Effector memory CD8-positive, alpha-beta T cell (primary cell): ENCODE measurements around the gene FBXL14.
"Not testable (repeated sequence)": the region's sequence is repeated elsewhere in the genome, so short reads cannot be mapped to it uniquely, and the experiment has no call there.

Experiments used
- ATAC-seq: fragments of 150-1000 bp; cut with Tn5 transposase; replicated peaks from 2 replicates; pipeline ENCODE4 v1.10.0; 2021; ENCODE audit warnings: mild to moderate bottlenecking, moderate library complexity
- DNase-seq, 3 experiments: peaks; one replicate each; pipeline ENCODE4 v3.0.0; 2021
- H3K27ac Mint-ChIP-seq, 2 donors: one replicate each; pipeline ENCODE4 v1.8.0; 2022; ENCODE audit warnings: mild to moderate bottlenecking in 2 of 2, mixed read lengths in 2 of 2, moderate library complexity in 2 of 2
- H3K27me3 Mint-ChIP-seq, 2 donors: one replicate each; pipeline ENCODE4 v1.8.0; 2022; ENCODE audit warnings: mixed read lengths in 2 of 2
- H3K36me3 Mint-ChIP-seq: one replicate; pipeline ENCODE4 v1.8.0; 2022; ENCODE audit warnings: mild to moderate bottlenecking, moderate library complexity, mixed read lengths; ENCODE audit not compliant: insufficient read depth
- H3K4me1 Mint-ChIP-seq, 2 donors: one replicate each; pipeline ENCODE4 v1.8.0; 2022; ENCODE audit warnings: low read depth in 2 of 2, mixed read lengths in 2 of 2
- H3K4me3 Mint-ChIP-seq, 2 donors: one replicate each; pipeline ENCODE4 v1.8.0; 2022; ENCODE audit warnings: mild to moderate bottlenecking in 2 of 2, mixed read lengths in 2 of 2, moderate library complexity in 2 of 2
- H3K9me3 Mint-ChIP-seq, 2 donors: one replicate each; pipeline ENCODE4 v1.8.0; 2022; ENCODE audit warnings: mixed read lengths in 2 of 2

FBXL14 gene

GRCh38 chr12:1564067-1564466, 30.3 kb downstream of the FBXL14 start:
- ATAC-seq (no peak), DNase-seq (no peak)
- no peaks in the 10 kb centered on the region for H3K36me3 Mint-ChIP-seq
- H3K4me1 Mint-ChIP-seq: no peaks in the 10 kb centered on the region
- no peak overlapping the region for H3K27ac Mint-ChIP-seq
- no peak overlapping the region for H3K4me3 Mint-ChIP-seq
- no peaks in the 10 kb centered on the region for H3K9me3 Mint-ChIP-seq
- H3K27me3 Mint-ChIP-seq: peaks cover 0 to 6% of the 10 kb centered on the region in 2 donors

DNA sequence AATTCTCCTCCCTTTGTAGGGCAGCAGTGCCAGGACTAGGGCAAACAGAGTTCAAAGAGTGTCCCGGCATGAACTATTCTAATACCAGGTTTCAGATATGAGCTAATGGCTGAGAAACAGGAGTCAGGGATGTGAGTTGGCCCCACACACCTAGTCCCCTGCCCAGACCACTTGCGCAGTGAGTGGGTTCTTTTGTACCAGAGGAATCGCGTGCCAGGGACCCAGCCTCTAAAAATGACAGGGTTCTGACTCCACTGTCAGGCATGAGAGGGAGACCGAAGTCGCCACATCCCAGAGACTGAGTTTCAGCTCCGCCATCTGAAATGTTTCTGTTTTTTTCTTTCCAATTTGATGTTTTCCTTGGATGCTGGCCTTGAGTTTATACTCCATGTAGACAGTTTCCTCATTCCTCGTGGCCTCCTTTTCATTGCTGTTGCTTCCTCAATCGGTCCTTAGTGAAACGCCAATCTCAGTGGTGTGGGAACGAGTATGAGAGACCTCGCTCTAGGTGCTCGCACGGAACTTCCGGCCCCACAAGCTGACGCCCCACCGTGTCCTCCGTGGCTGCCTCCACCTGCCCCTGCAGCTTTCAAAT, 31.5 kb downstream of the FBXL14 start:
- DNase-seq (no peak), ATAC-seq (no peak)
- Mint-ChIP-seq H3K27me3 (peaks cover 0 to 6% of the 10 kb centered on the region in 2 donors), H3K9me3 (no peaks in the 10 kb centered on the region), H3K36me3 (no peaks in the 10 kb centered on the region), H3K4me1 (no peaks in the 10 kb centered on the region), H3K27ac (peak overlapping the region in 1 of 2 donors; percentile 55), H3K4me3 (no peak overlapping the region)

DNA sequence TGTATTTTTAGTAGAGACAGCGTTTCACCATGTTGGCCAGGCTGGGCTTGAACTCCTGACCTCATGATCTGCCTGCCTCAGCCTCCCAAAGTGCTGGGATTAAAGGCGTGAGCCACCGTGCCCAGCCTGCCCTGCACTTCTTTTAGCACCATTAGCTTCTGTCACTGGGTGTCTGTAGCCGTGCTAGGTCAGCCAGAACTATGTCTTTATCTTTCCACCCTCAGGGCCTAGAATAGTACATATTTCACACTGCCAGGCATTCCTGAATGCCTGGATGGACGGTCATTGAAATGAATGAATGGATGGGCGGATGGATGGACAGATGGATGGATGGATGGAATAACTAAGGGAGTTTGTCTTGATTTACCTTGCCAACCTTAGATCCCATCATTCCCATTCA, 33.7 kb downstream of the FBXL14 start:
- ATAC-seq (no peak), DNase-seq (no peak)
- H3K27me3 Mint-ChIP-seq: peaks cover 0 to 6% of the 10 kb centered on the region in 2 donors
- H3K27ac Mint-ChIP-seq: no peak overlapping the region
- no peaks in the 10 kb centered on the region for H3K9me3 Mint-ChIP-seq
- H3K36me3 Mint-ChIP-seq: no peaks in the 10 kb centered on the region
- H3K4me3 Mint-ChIP-seq: no peak overlapping the region
- no peaks in the 10 kb centered on the region for H3K4me1 Mint-ChIP-seq

GRCh38 chr12:1559676-1560091, 34.7 kb downstream of the FBXL14 start:
- Mint-ChIP-seq H3K9me3 (no peaks in the 10 kb centered on the region), H3K4me3 (no peak overlapping the region), H3K4me1 (no peaks in the 10 kb centered on the region), H3K27me3 (peaks cover 0 to 6% of the 10 kb centered on the region in 2 donors), H3K36me3 (no peaks in the 10 kb centered on the region), H3K27ac (no peak overlapping the region)
- DNase-seq (no peak), ATAC-seq (no peak)

- not testable (repeated sequence) for ATAC-seq, H3K4me3 Mint-ChIP-seq, H3K9me3 Mint-ChIP-seq, DNase-seq, H3K36me3 Mint-ChIP-seq, H3K27ac Mint-ChIP-seq, H3K4me1 Mint-ChIP-seq
- H3K27me3 Mint-ChIP-seq: peaks cover 12 to 17% of the 10 kb centered on the region in 2 donors
Measured at GRCh38 chr12:1558108-1558507, 36.3 kb downstream of the FBXL14 start.

GRCh38 chr12:1553987-1554982, 40.1 kb downstream of the FBXL14 start:
- H3K9me3 Mint-ChIP-seq: no peaks in the 10 kb centered on the region
- H3K27me3 Mint-ChIP-seq: peaks cover 12% of the 10 kb centered on the region in 2 donors
- peaks cover 4% of the 10 kb centered on the region for H3K36me3 Mint-ChIP-seq
- H3K4me3 Mint-ChIP-seq: no peak overlapping the region
- DNase-seq (no peak), ATAC-seq (no peak)
- H3K4me1 Mint-ChIP-seq: no peaks in the 10 kb centered on the region
- H3K27ac Mint-ChIP-seq: no peak overlapping the region

DNA sequence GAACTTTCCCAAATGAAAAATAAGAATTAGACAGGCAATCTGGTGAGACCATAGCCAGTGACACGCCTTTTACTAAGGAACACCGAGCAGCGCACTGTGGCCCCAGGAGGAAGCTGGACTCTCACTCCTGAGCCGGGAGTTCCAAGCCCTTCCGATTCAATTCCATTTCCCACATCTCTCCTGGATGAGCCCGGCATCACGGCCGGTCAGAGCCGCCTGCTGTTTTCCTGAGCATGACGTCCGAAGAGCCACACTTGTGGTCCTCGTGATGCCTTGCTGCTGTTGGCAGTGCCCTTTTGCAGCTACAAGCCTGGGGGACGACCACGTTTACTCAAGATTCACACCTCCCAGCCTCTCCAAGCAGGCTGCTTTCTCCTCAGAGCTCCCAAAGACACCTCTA, 40.8 kb downstream of the FBXL14 start:
- ATAC-seq: no peak
- Mint-ChIP-seq H3K9me3 (no peaks in the 10 kb centered on the region), H3K27me3 (peaks cover 12 to 15% of the 10 kb centered on the region in 2 donors), H3K4me3 (no peak overlapping the region), H3K27ac (no peak overlapping the region), H3K4me1 (no peaks in the 10 kb centered on the region), H3K36me3 (peaks cover 4% of the 10 kb centered on the region)
- DNase-seq: no peak

DNA sequence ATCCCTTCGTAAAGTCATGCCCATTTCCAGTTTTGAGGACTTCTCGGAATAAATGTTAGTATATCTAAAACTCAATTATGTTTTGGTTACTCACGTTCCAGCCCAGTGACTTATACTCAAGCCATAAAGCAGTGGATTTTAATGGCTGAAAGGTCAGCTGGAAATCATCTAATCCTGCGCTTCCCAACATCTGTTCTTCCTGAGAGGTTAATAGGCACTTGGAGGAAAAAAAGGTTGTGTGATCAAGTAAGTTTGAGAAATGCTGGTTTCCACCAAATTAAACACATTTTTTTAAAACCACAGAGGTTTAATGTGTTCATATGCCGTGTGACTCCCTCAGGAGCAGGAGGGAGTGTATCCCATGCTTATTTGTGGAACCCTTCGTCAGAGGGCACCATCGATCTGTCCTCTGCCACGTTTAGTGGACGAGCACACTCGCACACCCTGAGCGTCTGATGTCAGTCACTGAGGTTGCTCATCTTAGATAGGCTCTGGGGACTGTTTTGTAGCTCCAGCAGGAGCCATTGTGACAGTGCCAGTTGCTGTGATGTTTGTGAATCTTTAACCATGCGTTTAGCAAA, 41.4 kb downstream of the FBXL14 start:
- peaks cover 12 to 19% of the 10 kb centered on the region in 2 donors for H3K27me3 Mint-ChIP-seq
- H3K4me1 Mint-ChIP-seq: no peaks in the 10 kb centered on the region
- no peaks in the 10 kb centered on the region for H3K9me3 Mint-ChIP-seq
- no peak for DNase-seq
- no peak for ATAC-seq
- no peak overlapping the region for H3K4me3 Mint-ChIP-seq
- H3K27ac Mint-ChIP-seq: peak overlapping the region in 1 of 2 donors; percentile 28
- H3K36me3 Mint-ChIP-seq: peaks cover 4% of the 10 kb centered on the region

GRCh38 chr12:1552171-1552570, 42.2 kb downstream of the FBXL14 start:
- no peak for DNase-seq
- Mint-ChIP-seq H3K36me3 (peaks cover 4% of the 10 kb centered on the region), H3K4me1 (no peaks in the 10 kb centered on the region), H3K4me3 (no peak overlapping the region), H3K27ac (no peak overlapping the region), H3K27me3 (peaks cover 12 to 24% of the 10 kb centered on the region in 2 donors), H3K9me3 (no peaks in the 10 kb centered on the region)
- no peak for ATAC-seq

GRCh38 chr12:1551496-1551895, 42.9 kb downstream of the FBXL14 start:
- peaks cover 4% of the 10 kb centered on the region for H3K36me3 Mint-ChIP-seq
- DNase-seq (no peak), ATAC-seq (no peak)
- H3K27me3 Mint-ChIP-seq: peaks cover 12 to 30% of the 10 kb centered on the region in 2 donors
- H3K4me1 Mint-ChIP-seq: no peaks in the 10 kb centered on the region
- no peak overlapping the region for H3K4me3 Mint-ChIP-seq
- H3K9me3 Mint-ChIP-seq: no peaks in the 10 kb centered on the region
- H3K27ac Mint-ChIP-seq: no peak overlapping the region

DNA sequence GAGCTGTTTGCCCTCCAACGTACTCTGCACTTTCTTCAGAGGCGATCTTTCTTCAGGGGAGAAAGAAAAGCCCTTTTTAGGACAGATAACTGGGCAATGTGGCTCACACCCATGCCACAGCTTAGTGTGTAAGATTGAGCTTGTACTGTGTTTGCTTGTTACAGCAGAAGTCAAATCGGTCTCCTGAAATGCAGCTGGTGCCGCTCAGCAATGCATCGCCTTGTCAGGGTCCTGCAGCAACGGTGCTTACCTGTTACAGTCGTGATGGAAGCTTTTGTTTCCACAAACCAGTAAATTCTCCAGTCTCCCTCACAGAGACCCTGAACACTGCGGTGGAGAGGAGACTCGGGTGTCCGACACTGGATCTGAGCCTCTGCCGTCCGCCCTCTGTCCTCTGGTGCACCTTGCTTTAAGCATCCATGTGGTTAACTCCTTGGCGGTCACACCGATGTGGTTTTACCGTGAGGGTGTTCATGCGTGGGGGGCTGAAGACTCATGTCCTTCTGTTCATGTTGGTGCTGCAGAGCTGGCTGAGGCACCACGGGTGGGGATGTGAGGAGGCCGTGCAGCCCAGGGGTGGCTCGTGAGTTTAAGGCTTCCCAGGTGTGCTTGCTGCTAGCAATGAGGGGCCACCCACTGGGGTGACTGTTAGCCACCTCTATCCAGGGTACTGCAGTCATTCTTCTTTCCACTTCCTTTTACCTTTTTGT, 47.3 kb downstream of the FBXL14 start:
- no peak overlapping the region for H3K27ac Mint-ChIP-seq
- H3K36me3 Mint-ChIP-seq: no peaks in the 10 kb centered on the region
- no peak for ATAC-seq
- H3K9me3 Mint-ChIP-seq: no peaks in the 10 kb centered on the region
- peaks cover 32 to 55% of the 10 kb centered on the region in 2 donors for H3K27me3 Mint-ChIP-seq
- no peaks in the 10 kb centered on the region for H3K4me1 Mint-ChIP-seq
- no peak overlapping the region for H3K4me3 Mint-ChIP-seq
- DNase-seq: no peak

DNA sequence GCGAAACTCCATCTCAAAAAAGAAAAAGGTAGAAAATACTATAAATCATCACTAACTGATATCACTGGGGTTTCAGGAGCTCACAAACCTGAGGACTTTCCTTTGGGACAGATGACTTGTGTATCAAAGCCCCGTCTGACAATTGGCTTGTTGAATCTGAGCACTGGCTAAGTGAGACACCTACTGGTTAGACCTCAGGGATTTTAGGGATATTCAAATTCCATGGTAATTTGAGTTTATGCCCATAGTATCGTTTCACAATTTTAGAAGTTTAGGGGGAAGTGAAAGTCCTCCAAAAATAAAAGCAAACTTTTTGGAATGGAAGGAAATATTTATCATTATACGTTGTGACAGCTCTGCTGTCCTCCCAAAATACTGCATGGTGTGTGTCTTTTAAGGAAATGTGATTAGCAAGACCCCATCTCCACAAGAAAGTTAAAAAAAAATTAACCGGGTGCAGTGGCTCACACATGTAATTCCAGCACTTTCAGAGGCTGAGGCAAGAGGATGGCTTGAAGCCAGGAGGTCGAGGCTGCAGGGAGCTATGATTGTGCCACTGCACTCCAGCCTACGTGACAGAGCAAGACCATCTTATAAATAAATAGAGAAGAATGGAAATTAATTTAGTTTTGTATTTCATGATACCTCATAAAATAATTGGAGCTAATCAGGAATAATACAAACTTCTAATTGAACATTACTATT, 49.2 kb downstream of the FBXL14 start:
- H3K36me3 Mint-ChIP-seq: no peaks in the 10 kb centered on the region
- no peaks in the 10 kb centered on the region for H3K9me3 Mint-ChIP-seq
- H3K4me3 Mint-ChIP-seq: no peak overlapping the region
- H3K4me1 Mint-ChIP-seq: no peaks in the 10 kb centered on the region
- H3K27ac Mint-ChIP-seq: no peak overlapping the region
- DNase-seq: no peak
- no peak for ATAC-seq
- peaks cover 42 to 69% of the 10 kb centered on the region in 2 donors for H3K27me3 Mint-ChIP-seq

- H3K36me3 Mint-ChIP-seq: no peaks in the 10 kb centered on the region
- no peak overlapping the region for H3K27ac Mint-ChIP-seq
- no peak for DNase-seq
- no peak for ATAC-seq
- H3K9me3 Mint-ChIP-seq: no peaks in the 10 kb centered on the region
- H3K27me3 Mint-ChIP-seq: peaks cover 65 to 86% of the 10 kb centered on the region in 2 donors
- no peaks in the 10 kb centered on the region for H3K4me1 Mint-ChIP-seq
- H3K4me3 Mint-ChIP-seq: no peak overlapping the region
Measured at GRCh38 chr12:1542599-1542998, 51.8 kb downstream of the FBXL14 start.
